Right cardiac atrium (tissue), 5 donors: ENCODE results near the gene RRP15. TPM values are rescaled to one million over a fixed set of nuclear protein-coding genes. Genes with fewer than 3 reads are reported as not detected.

Experiments used
- ATAC-seq, 2 donors: fragments of 200-7000 bp; cut with Tn5 transposase; one replicate each; pipeline versions ENCODE4 v1.8.0 to v1.9.1; 2020; ENCODE audit warnings: moderate library complexity in 2 of 2, mild to moderate bottlenecking in 1 of 2
- DNase-seq, 3 donors: peaks; one replicate each; pipeline ENCODE4 v3.0.0-alpha.2; 2020
- H3K27ac ChIP-seq: one replicate; pipeline ENCODE4 v1.5.1; 2013; ENCODE audit warnings: mild to moderate bottlenecking, low read length, control low read depth, moderate library complexity
- H3K27me3 ChIP-seq: one replicate; pipeline ENCODE4 v1.6.1; 2013; ENCODE audit not compliant: control insufficient read depth, insufficient read depth
- H3K4me1 ChIP-seq: one replicate; pipeline ENCODE4 v1.6.1; 2013; ENCODE audit warnings: low read length; ENCODE audit not compliant: control insufficient read depth, insufficient read depth
- H3K4me3 ChIP-seq: one replicate; pipeline ENCODE4 v1.5.1; 2013; ENCODE audit warnings: low read length, control low read depth
- H3K9me3 ChIP-seq: one replicate; pipeline ENCODE4 v1.6.1; 2013; ENCODE audit warnings: low read length; ENCODE audit not compliant: control insufficient read depth
- WGBS: extraction: QIAGEN DNeasy Blood & Tissue Kit; methylation state at CpG from one replicate; pipeline ENCODE4 v1.1.7; 2013; 5-methylcytosine and 5-hydroxymethylcytosine counted together
- intact Hi-C, 4 donors: fragments of 100-400 bp; cut with DNase I; formaldehyde crosslinking; loops; one replicate each; pipeline versions ENCODE4 v1.11.0 to v1.14.0; 2022 to 2023
- long read RNA-seq, 4 donors: library from polyadenylated mRNA; unstranded; transcript quantifications; one replicate each; pipeline ENCODE4 v2.0.0, GENCODE V29; 2020 to 2021
- polyA plus RNA-seq: library from polyadenylated mRNA; stranded (reverse); fragments of 200-250 nt; gene quantifications from one replicate; pipeline ENCODE4 v1.2.3, GENCODE V29; 2013
- total RNA-seq, 4 donors: library from RNA; stranded (reverse); fragmentation: NEBNext Ultra II Directional; extraction: Animal tissue kit (Norgen Biotek cat#: 25700); gene quantifications; one replicate each; pipeline ENCODE4 v1.2.1, GENCODE V29; 2021
- donor health status: healthy with polysubstance abuse.
- donor health status: DM: no; HTN: yes; CAD: no.
- donor health status: DM: no; HTN: no; CAD: no.
- donor health status: DM: no; HTN: yes; CAD: no; lungs with severe emphysema.
- donor health status: DM: yes; HTN: yes; CAD: no.

Gene RRP15
- total RNA-seq (10 to 100 TPM; 17.3 to 24.7 (median 19.9) TPM), polyA plus RNA-seq (3.8 TPM)
- long read RNA-seq, donor 1, full-length matches to known transcripts = 19 of 25 reads
- long read RNA-seq, donor 1, partial matches to known transcripts = 6 of 25 reads
- long read RNA-seq, donor 1, other reads (novel, unspliced or antisense) = 0 of 25 reads
- long read RNA-seq, donor 2, full-length matches to known transcripts = 10 of 14 reads
- long read RNA-seq, donor 2, partial matches to known transcripts = 3 of 14 reads
- long read RNA-seq, donor 2, other reads (novel, unspliced or antisense) = 1 of 14 reads
- long read RNA-seq, donor 3, full-length matches to known transcripts = 13 of 16 reads
- long read RNA-seq, donor 3, partial matches to known transcripts = 2 of 16 reads
- long read RNA-seq, donor 3, other reads (novel, unspliced or antisense) = 1 of 16 reads
- long read RNA-seq, donor 4, full-length matches to known transcripts = 3 of 10 reads
- long read RNA-seq, donor 4, partial matches to known transcripts = 7 of 10 reads
- long read RNA-seq, donor 4, other reads (novel, unspliced or antisense) = 0 of 10 reads

GRCh38 chr1:218284917-218285635, at the start of gene RRP15:
Gene RRP15 (plus strand): TSS chr1:218285293. CDS start chr1:218285317, 24 bp downstream.
- whole genome bisulfite sequencing = under 1% methylated on average over 45 of the region's 45 CpGs
- H3K27me3 ChIP-seq = no peaks in the 10 kb centered on the region

GRCh38 chr1:218242171-218242570, 42.9 kb upstream of the RRP15 start:
- H3K9me3 ChIP-seq = no peaks in the 10 kb centered on the region
- 74% methylated on average over 3 of the region's 3 CpGs for WGBS
- H3K27ac ChIP-seq = no peak overlapping the region
- H3K27me3 ChIP-seq = no peaks in the 10 kb centered on the region
- H3K4me3 ChIP-seq = no peak overlapping the region
- intact Hi-C loops = no loop called here
- no peaks in the 10 kb centered on the region for H3K4me1 ChIP-seq
- no peak for ATAC-seq
- no peak for DNase-seq

More at GRCh38 chr1:218284917-218285635, at the start of gene RRP15:
- ATAC-seq (peak; percentile 98), DNase-seq (peak; percentile 89 to 95 (median 93))
- H3K9me3 ChIP-seq = no peaks in the 10 kb centered on the region
- peaks cover 2% of the 10 kb centered on the region for H3K4me1 ChIP-seq
- H3K4me3 ChIP-seq = peak within 1 kb of the TSS; percentile 71
- intact Hi-C loops = no loop called here
- peak within 1 kb of the TSS; percentile 61 for H3K27ac ChIP-seq

GRCh38 chr1:218247339-218247738, 37.8 kb upstream of the RRP15 start:
- intact Hi-C loops = no loop called here
- Histone ChIP-seq H3K9me3 (no peaks in the 10 kb centered on the region), H3K4me1 (no peaks in the 10 kb centered on the region), H3K27ac (no peak overlapping the region), H3K27me3 (no peaks in the 10 kb centered on the region), H3K4me3 (no peak overlapping the region)
- no peak for ATAC-seq
- no peak for DNase-seq

GRCh38 chr1:218249338-218250140, 35.6 kb upstream of the RRP15 start:
- ATAC-seq (no peak), DNase-seq (no peak)
- no peaks in the 10 kb centered on the region for H3K9me3 ChIP-seq
- no peak overlapping the region for H3K27ac ChIP-seq
- WGBS = 82% methylated on average over 6 of the region's 6 CpGs
- no peaks in the 10 kb centered on the region for H3K4me1 ChIP-seq
- intact Hi-C loops = no loop called here
- no peak overlapping the region for H3K4me3 ChIP-seq
- no peaks in the 10 kb centered on the region for H3K27me3 ChIP-seq

- WGBS = 65% methylated on average over 4 of the region's 4 CpGs
- no peak for DNase-seq
- ATAC-seq = no peak
- no peaks in the 10 kb centered on the region for H3K27me3 ChIP-seq
- H3K4me1 ChIP-seq = no peaks in the 10 kb centered on the region
- no peak overlapping the region for H3K4me3 ChIP-seq
- H3K9me3 ChIP-seq = no peaks in the 10 kb centered on the region
- no peak overlapping the region for H3K27ac ChIP-seq
- intact Hi-C loops = no loop called here
These were observed 34.6 kb upstream of the RRP15 start for GRCh38 chr1:218250492-218250891.

- Histone ChIP-seq H3K4me1 (no peaks in the 10 kb centered on the region), H3K9me3 (peaks cover 1% of the 10 kb centered on the region), H3K4me3 (no peak overlapping the region), H3K27me3 (no peaks in the 10 kb centered on the region), H3K27ac (no peak overlapping the region)
- intact Hi-C loops = no loop called here
- 59% methylated on average over 8 of the region's 8 CpGs for WGBS
- ATAC-seq (no peak), DNase-seq (no peak)
These were observed 30.7 kb upstream of the RRP15 start for GRCh38 chr1:218254296-218254946.

- Histone ChIP-seq H3K27ac (no peak overlapping the region), H3K27me3 (no peaks in the 10 kb centered on the region), H3K4me1 (no peaks in the 10 kb centered on the region), H3K4me3 (no peak overlapping the region), H3K9me3 (peaks cover 1% of the 10 kb centered on the region)
- DNase-seq (no peak), ATAC-seq (no peak)
- 57% methylated on average over 2 of the region's 2 CpGs for WGBS
- intact Hi-C loops = no loop called here
These were observed 30.0 kb upstream of the RRP15 start for GRCh38 chr1:218255090-218255489.

- DNase-seq = no peak
- Histone ChIP-seq H3K9me3 (peaks cover 1% of the 10 kb centered on the region), H3K4me1 (no peaks in the 10 kb centered on the region), H3K27me3 (no peaks in the 10 kb centered on the region), H3K27ac (no peak overlapping the region), H3K4me3 (no peak overlapping the region)
- WGBS = 16% methylated on average over 1 of the region's 1 CpG
- ATAC-seq = no peak
- intact Hi-C loops = no loop called here
These were observed 27.7 kb upstream of the RRP15 start for GRCh38 chr1:218257371-218257770.

- no peaks in the 10 kb centered on the region for H3K4me1 ChIP-seq
- intact Hi-C loops = no loop called here
- no peak for DNase-seq
- no peak overlapping the region for H3K4me3 ChIP-seq
- H3K9me3 ChIP-seq = peaks cover 1% of the 10 kb centered on the region
- H3K27me3 ChIP-seq = no peaks in the 10 kb centered on the region
- ATAC-seq = no peak
- 83% methylated on average over 2 of the region's 2 CpGs for WGBS
- H3K27ac ChIP-seq = no peak overlapping the region
These were observed 27.1 kb upstream of the RRP15 start for GRCh38 chr1:218257971-218258370.

- no peak for DNase-seq
- H3K4me3 ChIP-seq = no peak overlapping the region
- no peaks in the 10 kb centered on the region for H3K4me1 ChIP-seq
- 70% methylated on average over 1 of the region's 1 CpG for WGBS
- no peak overlapping the region for H3K27ac ChIP-seq
- no peaks in the 10 kb centered on the region for H3K27me3 ChIP-seq
- intact Hi-C loops = no loop called here
- ATAC-seq = no peak
- H3K9me3 ChIP-seq = peaks cover 1% of the 10 kb centered on the region
These were observed 25.8 kb upstream of the RRP15 start for GRCh38 chr1:218259339-218259738.
